GM10266 (cell line): ENCODE results near the gene MBNL2.

ENCODE experiments used
- DNase-seq: peaks from one replicate; pipeline ENCODE4 v3.0.0; 2012; ENCODE audit errors: extremely low spot score
- TF ChIP-seq, protein P1 (sequence below): IDR thresholded peaks from 2 replicates; pipeline ENCODE4 v1.5.1; 2012; ENCODE audit warnings: mild to moderate bottlenecking, low read depth; ENCODE audit not compliant: control insufficient read depth, insufficient read depth; ENCODE audit errors: missing control alignments

The MBNL2 gene

DNA sequence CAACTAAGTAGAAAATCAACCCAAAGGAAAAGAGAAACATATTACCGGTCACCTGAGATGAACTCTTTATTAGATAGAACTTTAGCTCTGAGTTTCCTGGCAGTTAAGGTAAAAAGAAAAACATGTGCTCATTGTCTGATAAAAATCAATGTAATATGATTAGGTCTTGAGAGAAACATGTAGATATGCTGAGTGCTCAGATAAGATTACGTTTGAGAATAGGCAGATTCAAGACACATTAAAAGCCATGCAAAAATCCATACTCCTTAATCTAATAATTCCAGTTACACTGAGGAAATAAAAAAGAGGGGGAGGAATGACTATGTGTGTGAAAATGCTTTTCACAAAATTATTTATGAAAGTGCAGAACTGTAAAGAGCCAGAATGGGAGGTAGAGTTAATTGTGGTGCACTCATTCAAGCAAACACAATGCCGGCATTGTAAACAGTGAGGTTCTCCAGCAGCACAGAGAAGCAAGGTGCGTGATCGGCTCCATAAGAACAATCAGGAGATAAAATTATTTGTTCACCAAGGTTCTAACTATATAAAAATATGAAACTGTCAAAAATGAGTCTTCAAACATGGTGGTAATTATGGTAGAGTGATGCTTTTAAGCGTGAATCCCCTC lies 88.8 kb downstream of the MBNL2 start:
- no peak for DNase-seq
- TF ChIP-seq, protein P1, sequence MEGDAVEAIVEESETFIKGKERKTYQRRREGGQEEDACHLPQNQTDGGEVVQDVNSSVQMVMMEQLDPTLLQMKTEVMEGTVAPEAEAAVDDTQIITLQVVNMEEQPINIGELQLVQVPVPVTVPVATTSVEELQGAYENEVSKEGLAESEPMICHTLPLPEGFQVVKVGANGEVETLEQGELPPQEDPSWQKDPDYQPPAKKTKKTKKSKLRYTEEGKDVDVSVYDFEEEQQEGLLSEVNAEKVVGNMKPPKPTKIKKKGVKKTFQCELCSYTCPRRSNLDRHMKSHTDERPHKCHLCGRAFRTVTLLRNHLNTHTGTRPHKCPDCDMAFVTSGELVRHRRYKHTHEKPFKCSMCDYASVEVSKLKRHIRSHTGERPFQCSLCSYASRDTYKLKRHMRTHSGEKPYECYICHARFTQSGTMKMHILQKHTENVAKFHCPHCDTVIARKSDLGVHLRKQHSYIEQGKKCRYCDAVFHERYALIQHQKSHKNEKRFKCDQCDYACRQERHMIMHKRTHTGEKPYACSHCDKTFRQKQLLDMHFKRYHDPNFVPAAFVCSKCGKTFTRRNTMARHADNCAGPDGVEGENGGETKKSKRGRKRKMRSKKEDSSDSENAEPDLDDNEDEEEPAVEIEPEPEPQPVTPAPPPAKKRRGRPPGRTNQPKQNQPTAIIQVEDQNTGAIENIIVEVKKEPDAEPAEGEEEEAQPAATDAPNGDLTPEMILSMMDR: no peak

DNA sequence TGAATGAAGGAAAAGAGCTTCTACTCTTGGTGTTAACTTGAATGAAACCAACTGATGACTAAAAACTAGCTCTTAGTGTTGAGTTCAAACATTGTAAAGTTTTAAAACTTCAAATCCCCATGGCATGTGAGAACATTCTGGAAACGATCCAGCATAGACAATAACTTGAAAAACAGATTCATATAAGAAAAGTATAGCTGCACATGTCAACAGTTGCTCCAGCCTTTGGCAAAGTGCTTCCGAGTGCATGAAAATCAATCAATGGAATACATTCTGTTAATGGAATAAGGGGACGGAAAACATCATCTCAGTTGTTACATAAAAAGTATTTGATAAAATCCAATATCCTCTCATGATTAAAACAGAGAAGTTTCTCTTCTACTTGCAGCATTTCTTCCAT lies 89.8 kb downstream of the MBNL2 start:
- TF ChIP-seq, protein P1: no peak
- DNase-seq: no peak

DNA sequence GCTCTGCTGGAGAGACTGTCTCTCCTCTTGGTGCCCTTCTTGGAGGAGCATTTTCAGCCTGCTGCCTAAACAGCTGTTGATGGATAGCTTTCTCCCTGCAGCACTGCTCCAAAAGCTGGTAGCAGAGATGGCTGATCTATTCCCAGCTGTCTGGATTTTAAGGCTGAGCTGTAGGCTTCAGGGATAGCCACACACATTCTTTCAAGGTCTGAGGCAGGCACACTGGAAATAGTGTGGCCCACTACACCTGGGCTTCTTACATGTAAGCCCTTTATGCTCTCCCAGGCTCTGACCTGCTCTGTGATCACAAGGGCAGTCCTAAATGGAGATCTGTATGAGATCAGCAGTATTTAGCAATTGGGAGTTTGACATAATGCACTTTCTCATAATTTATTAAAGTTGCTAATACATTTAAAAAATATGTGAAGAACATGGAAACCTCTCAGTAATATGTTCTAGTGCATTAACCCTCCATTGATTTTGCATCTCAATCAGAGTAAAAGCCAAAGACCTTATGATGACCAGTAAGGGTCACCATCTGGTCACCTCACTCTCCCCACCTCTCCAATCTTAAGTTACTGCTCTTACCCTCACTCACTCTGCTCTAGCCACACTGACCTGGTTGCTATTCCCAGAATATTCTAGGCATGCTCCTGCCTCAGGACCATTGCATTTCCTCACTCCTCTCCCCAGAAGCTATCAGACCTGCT lies 91.6 kb downstream of the MBNL2 start:
- DNase-seq: no peak
- TF ChIP-seq, protein P1: no peak

- TF ChIP-seq, protein P1: no peak
- DNase-seq: no peak
Measured at GRCh38 chr13:97316390-97316789, 94.3 kb downstream of the MBNL2 start.

DNA sequence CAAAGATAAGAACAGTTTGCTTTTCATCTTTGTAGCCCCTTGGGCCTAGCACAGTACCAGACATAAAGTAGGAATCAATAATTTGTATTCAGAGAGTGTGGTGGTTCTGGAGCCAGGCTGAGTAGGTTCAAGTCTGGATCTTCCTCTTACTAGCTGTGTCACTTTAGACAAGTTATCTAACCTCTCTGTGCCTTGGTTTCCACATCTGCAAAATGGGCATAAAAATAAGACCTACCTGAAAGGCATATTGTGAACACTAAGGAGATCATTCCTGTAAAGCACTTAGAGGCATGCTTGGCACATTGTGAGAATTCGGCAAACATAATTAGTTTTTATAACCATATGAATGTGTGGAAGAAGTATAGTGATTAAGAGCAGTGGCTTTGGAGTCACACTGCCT lies 95.8 kb downstream of the MBNL2 start:
- DNase-seq: no peak
- TF ChIP-seq, protein P1: no peak

GRCh38 chr13:97318532-97318931 lies 96.4 kb downstream of the MBNL2 start:
- DNase-seq: no peak
- TF ChIP-seq, protein P1: no peak

DNA sequence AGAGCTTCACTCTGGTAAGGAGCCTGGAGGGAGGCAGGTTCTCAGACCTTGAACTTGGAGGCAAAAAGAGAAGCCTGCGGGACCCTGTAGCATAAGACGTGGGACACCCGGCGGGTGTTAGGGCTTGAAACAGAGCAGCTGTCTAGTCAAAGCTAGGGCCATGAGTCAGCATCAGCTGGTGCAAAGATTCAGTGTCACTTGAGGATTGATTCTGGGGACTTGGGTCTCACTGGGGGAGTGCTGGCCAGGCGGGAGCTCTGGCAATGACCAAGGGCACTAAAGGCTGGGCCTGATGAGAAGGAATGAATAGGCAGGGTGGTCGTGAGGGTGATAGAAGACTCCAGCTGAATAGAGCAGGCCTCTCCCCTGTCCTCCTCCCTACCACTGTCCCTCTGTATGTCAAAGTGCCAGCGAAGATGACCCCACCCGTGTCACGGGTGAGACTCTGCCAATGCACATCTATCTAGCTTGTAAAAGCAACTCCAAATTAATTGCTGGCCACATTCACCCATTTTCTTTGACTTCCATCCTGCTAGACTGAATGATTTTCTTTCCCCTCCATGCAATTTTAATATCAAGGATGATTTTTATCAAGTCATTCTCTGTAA lies 97.1 kb downstream of the MBNL2 start:
- DNase-seq: no peak
- TF ChIP-seq, protein P1: no peak
